Endothelial cell of umbilical vein (primary cell): ENCODE measurements around the gene DPP10. TPM values are rescaled to one million over a fixed set of nuclear protein-coding genes. Genes with fewer than 3 reads are reported as not detected.

Experiments used
- BruUV-seq: library from RNA; stranded (reverse); fragments of 400-500 nt; replicated peaks from 2 replicates; lab custom pipeline; 2021; lab: Mats Ljungman, UMichigan
- CTCF ChIA-PET: fragments of 300-600, 350-600 bp; sonication (Branson Sonifier 250); formaldehyde crosslinking; loops from one replicate; lab custom pipeline; 2021; ENCODE audit warnings: antibody characterized with exemption, inconsistent platforms; lab: Charles Lee
- POLR2A ChIA-PET: fragments of 300-600, 350-600 bp; sonication (Branson Sonifier 250); formaldehyde crosslinking; loops from one replicate; lab custom pipeline; 2021; ENCODE audit warnings: antibody characterized with exemption, inconsistent platforms; lab: Charles Lee
- DNase-seq: peaks from one replicate; pipeline ENCODE4 v3.0.0-alpha.2; 2011; ENCODE audit warnings: low read depth, low spot score
- FAIRE-seq: peaks from 2 replicates; lab custom pipeline; 2011; peaks lifted over from hg19 to GRCh38; lab: Jason Lieb, UNC
- H2AFZ ChIP-seq: 2 replicates; pipeline ENCODE4 v1.6.0; 2012; ENCODE audit warnings: low read depth, low read length, control low read depth, inconsistent platforms
- H3K27ac ChIP-seq: 2 replicates; pipeline ENCODE4 v1.5.1; 2011; ENCODE audit warnings: low read depth, mild to moderate bottlenecking, control low read depth, low read length, moderate library complexity; ENCODE audit not compliant: insufficient read depth
- H3K27me3 ChIP-seq, 2 experiments: 2 replicates each; pipeline versions ENCODE4 v1.6.0 to v1.6.1; 2011; ENCODE audit warnings: low read length in 2 of 2, mixed read lengths in 1 of 2; ENCODE audit not compliant: control insufficient read depth in 2 of 2, insufficient read depth in 2 of 2
- H3K36me3 ChIP-seq, 2 experiments: 2 replicates in 1 of 2; 3 replicates in 1 of 2; pipeline ENCODE4 v1.5.1; 2011; ENCODE audit warnings: low read length in 2 of 2, mild to moderate bottlenecking in 1 of 2, moderate library complexity in 1 of 2; ENCODE audit not compliant: control insufficient read depth in 2 of 2, insufficient read depth in 2 of 2; ENCODE audit errors: extremely low read depth in 1 of 2
- H3K4me1 ChIP-seq: 3 replicates; pipeline ENCODE4 v1.5.1; 2011; ENCODE audit warnings: mild to moderate bottlenecking, low read length; ENCODE audit not compliant: control insufficient read depth, insufficient read depth; ENCODE audit errors: extremely low read depth
- H3K4me2 ChIP-seq: 2 replicates; pipeline ENCODE4 v1.6.1; 2011; ENCODE audit warnings: low read length, control low read depth, mixed read lengths; ENCODE audit not compliant: insufficient read depth
- H3K4me3 ChIP-seq, 3 experiments: fragments of 200-600 bp in 1 of 3; sonication (generic), shearing (Covaris generic) in 1 of 3; replicated peaks in 1 of 3; 2 replicates each; pipeline ENCODE4 v1.5.1; 2011 to 2016; ENCODE audit warnings: control low read depth in 3 of 3, low read length in 3 of 3, mild to moderate bottlenecking in 2 of 3, inconsistent platforms in 1 of 3, low read depth in 1 of 3, moderate library complexity in 1 of 3; ENCODE audit not compliant: insufficient read depth in 1 of 3
- H3K79me2 ChIP-seq: 2 replicates; pipeline ENCODE4 v1.6.0; 2012; ENCODE audit warnings: low read length, inconsistent platforms; ENCODE audit not compliant: control insufficient read depth, insufficient read depth
- H3K9ac ChIP-seq: replicated peaks from 2 replicates; pipeline ENCODE3; 2011; ENCODE audit warnings: low read length, control low read depth; ENCODE audit not compliant: insufficient read depth; ENCODE audit errors: extremely low read depth
- H3K9me1 ChIP-seq: replicated peaks from 3 replicates; pipeline ENCODE4 v1.6.0; 2011; ENCODE audit warnings: mild to moderate bottlenecking, low read length; ENCODE audit not compliant: control insufficient read depth, insufficient read depth; ENCODE audit errors: extremely low read depth
- H3K9me3 ChIP-seq: replicated peaks from 2 replicates; pipeline ENCODE4 v1.5.1; 2012; ENCODE audit warnings: low read length, inconsistent platforms; ENCODE audit not compliant: control insufficient read depth, insufficient read depth
- H4K20me1 ChIP-seq: replicated peaks from 2 replicates; pipeline ENCODE3; 2011; ENCODE audit warnings: mild to moderate bottlenecking, low read length; ENCODE audit not compliant: control insufficient read depth, insufficient read depth; ENCODE audit errors: extremely low read depth
- CTCF ChIP-seq, 2 donors: IDR thresholded peaks; 1 replicate in 1 of 2; 2 replicates in 1 of 2; pipeline ENCODE4 v1.5.1; 2011; ENCODE audit warnings: low read length in 2 of 2, mild to moderate bottlenecking in 2 of 2, moderate library complexity in 2 of 2, control low read depth in 1 of 2, inconsistent platforms in 1 of 2, low read depth in 1 of 2; ENCODE audit not compliant: insufficient read depth in 1 of 2; ENCODE audit errors: extremely low read depth in 1 of 2
- EZH2 ChIP-seq: IDR thresholded peaks from 2 replicates; pipeline ENCODE4 v1.6.1; 2012; ENCODE audit warnings: borderline replicate concordance, low read depth, mild to moderate bottlenecking, moderate library complexity, low read length, inconsistent platforms; ENCODE audit not compliant: severe bottlenecking
- FOS ChIP-seq: IDR thresholded peaks from 2 replicates; pipeline ENCODE4 v1.6.1; 2011; ENCODE audit warnings: mild to moderate bottlenecking, low read length, moderate library complexity, borderline replicate concordance; ENCODE audit not compliant: insufficient read depth
- GATA2 ChIP-seq: IDR thresholded peaks from 2 replicates; pipeline ENCODE4 v1.7.0; 2011; ENCODE audit warnings: low read depth, mild to moderate bottlenecking, moderate library complexity, mixed read lengths, low read length; ENCODE audit not compliant: insufficient read length, insufficient read depth
- JUN ChIP-seq: IDR thresholded peaks from 2 replicates; pipeline ENCODE4 v1.6.1; 2011; ENCODE audit warnings: borderline replicate concordance, low read depth; ENCODE audit not compliant: insufficient read length, insufficient read depth
- MAX ChIP-seq: IDR thresholded peaks from 2 replicates; pipeline ENCODE4 v1.6.1; 2011; ENCODE audit not compliant: insufficient read depth, insufficient read length
- MYC ChIP-seq: IDR thresholded peaks from one replicate; pipeline ENCODE4 v1.6.1; 2011; ENCODE audit warnings: mild to moderate bottlenecking, low read depth, low read length
- POLR2A ChIP-seq: IDR thresholded peaks from 2 replicates; pipeline ENCODE4 v1.6.1; 2012; ENCODE audit warnings: low read depth, mild to moderate bottlenecking, control low read depth, low read length
- POLR2AphosphoS5 ChIP-seq: IDR thresholded peaks from 2 replicates; pipeline ENCODE4 v1.6.1; 2012; ENCODE audit warnings: low read depth, mild to moderate bottlenecking, control low read depth, low read length, moderate library complexity; ENCODE audit not compliant: insufficient read depth
- dilution Hi-C: fragments of 300-500 bp; cut with MboI; formaldehyde crosslinking; loops from one replicate; pipeline ENCODE4 v1.15.0; 2019; ENCODE audit warnings: low sequenced_read_pairs; ENCODE audit not compliant: extremely low pct_ligation_motif_present
- intact Hi-C: fragments of 100-400 bp; cut with micrococcal nuclease; formaldehyde crosslinking; loops from one replicate; pipeline ENCODE4 v1.10.0; 2022
- polyA plus RNA-seq, 4 experiments: library from polyadenylated mRNA; depleted of rRNA in 3 of 4; stranded (reverse) in 3 of 4; unstranded in 1 of 4; fragments of >200 nt; gene quantifications; 2 replicates each; pipeline versions ENCODE4 v1.2.1 to v1.2.3, GENCODE V29; 2011 to 2012; ENCODE audit warnings: missing spikeins in 1 of 4
- total RNA-seq: library from RNA; stranded (reverse); gene quantifications from 2 replicates; pipeline ENCODE4 v1.2.3, GENCODE V29; 2021

DPP10 gene
- total and polyA plus RNA-seq, 2 donors (not counting 3 experiments of a cell fraction or from before 2014, with no cell fraction given): not detected

GRCh38 chr2:114472726-114473125 lies 30.3 kb downstream of the DPP10 start:
- Histone ChIP-seq H2AFZ (no peak overlapping the region), H3K9me3 (no peaks in the 10 kb centered on the region), H4K20me1 (no peaks in the 10 kb centered on the region), H3K27ac (no peak overlapping the region), H3K4me2 (no peak overlapping the region), H3K9ac (no peak overlapping the region), H3K79me2 (no peaks in the 10 kb centered on the region), H3K36me3 (no peaks in the 10 kb centered on the region), H3K4me1 (no peaks in the 10 kb centered on the region), H3K4me3 (no peak overlapping the region), H3K9me1 (no peaks in the 10 kb centered on the region), H3K27me3 (no peaks in the 10 kb centered on the region)
- DNase-seq: no peak
- FAIRE-seq: no peak
- ChIA-PET POLR2A (no interaction called here), CTCF (no interaction called here)
- dilution Hi-C loops: no loop called here
- BruUV-seq: no TSS peak
- intact Hi-C loops: no loop called here
- no peak for TF ChIP-seq MAX
- TF ChIP-seq CTCF (IDR thresholded peaks at IDR 0.05; ENCODE audit: extremely low read depth in 1 of 2, insufficient read depth in 1 of 2, low read depth in 1 of 2, low read length in 2 of 2): no peak
- no peak for TF ChIP-seq MYC
- no peak for TF ChIP-seq JUN
- TF ChIP-seq EZH2: no peak
- TF ChIP-seq POLR2A: no peak
- TF ChIP-seq POLR2AphosphoS5: no peak
- no peak for TF ChIP-seq GATA2
- no peak for TF ChIP-seq FOS
